B cell (primary cell): ENCODE measurements around the gene ZDHHC4.

Experiments
- CTCF ChIP-seq: fragments of 200-600 bp; IDR thresholded peaks from one replicate; pipeline ENCODE4 v1.8.0; 2022; ENCODE audit warnings: antibody characterized with exemption, mild to moderate bottlenecking
- EZH2 ChIP-seq: IDR thresholded peaks from 2 replicates; pipeline ENCODE4 v1.6.1; 2012; ENCODE audit warnings: borderline replicate concordance, low read depth, mild to moderate bottlenecking, moderate library complexity, low read length; ENCODE audit not compliant: insufficient read depth, poor library complexity, severe bottlenecking

GRCh38 chr7:6546498-6547251 lies 30.6 kb upstream of the ZDHHC4 start:
- TF ChIP-seq CTCF (no peak), EZH2 (no peak)
